Inflammatory macrophage treated with lipopolysaccharide for 1 hour (primary cell): Measurements from ENCODE around the gene AGAP1.

Experiments
- DNase-seq, 2 donors: peaks; one replicate each; pipeline ENCODE4 v3.0.0-alpha.2; 2020 to 2022

The AGAP1 gene

GRCh38 chr2:235858881-235859280 is 365.0 kb downstream of the AGAP1 start:
- DNase-seq, result no peak

- DNase-seq, result no peak
These were observed 365.8 kb downstream of the AGAP1 start for GRCh38 chr2:235859651-235860050.

- DNase-seq, result no peak
These were observed 366.3 kb downstream of the AGAP1 start for GRCh38 chr2:235860111-235860510.

GRCh38 chr2:235860871-235861270 is 367.0 kb downstream of the AGAP1 start:
- DNase-seq, result no peak

- DNase-seq, result no peak
These were observed 367.5 kb downstream of the AGAP1 start for GRCh38 chr2:235861383-235861782.

GRCh38 chr2:235863414-235863813 is 369.6 kb downstream of the AGAP1 start:
- DNase-seq, result no peak

GRCh38 chr2:235864302-235864701 is 370.5 kb downstream of the AGAP1 start:
- DNase-seq, result no peak

GRCh38 chr2:235864733-235865515 is 371.1 kb downstream of the AGAP1 start:
- DNase-seq, result no peak

- DNase-seq, result no peak
These were observed 372.5 kb downstream of the AGAP1 start for GRCh38 chr2:235866373-235866772.

- DNase-seq, result no peak
These were observed 374.4 kb downstream of the AGAP1 start for GRCh38 chr2:235868224-235868623.

GRCh38 chr2:235868645-235869044 is 374.8 kb downstream of the AGAP1 start:
- no peak for DNase-seq

- DNase-seq, result no peak
These were observed 376.7 kb downstream of the AGAP1 start for GRCh38 chr2:235870515-235870914.

GRCh38 chr2:235876099-235876679 is 382.3 kb downstream of the AGAP1 start:
- no peak for DNase-seq

GRCh38 chr2:235877275-235877802 is 383.5 kb downstream of the AGAP1 start:
- no peak for DNase-seq

- no peak for DNase-seq
These were observed 385.3 kb downstream of the AGAP1 start for GRCh38 chr2:235879116-235879515.

- DNase-seq, result no peak
These were observed 389.8 kb downstream of the AGAP1 start for GRCh38 chr2:235883675-235884074.

GRCh38 chr2:235889302-235889630 is 395.4 kb downstream of the AGAP1 start:
- no peak for DNase-seq

GRCh38 chr2:235893129-235893698 is 399.4 kb downstream of the AGAP1 start:
- DNase-seq, result no peak

- DNase-seq, result no peak
These were observed 401.0 kb downstream of the AGAP1 start for GRCh38 chr2:235894839-235895238.

- no peak for DNase-seq
These were observed 402.2 kb downstream of the AGAP1 start for GRCh38 chr2:235896061-235896460.

- no peak for DNase-seq
These were observed 404.1 kb downstream of the AGAP1 start for GRCh38 chr2:235897992-235898391.

GRCh38 chr2:235898766-235899165 is 404.9 kb downstream of the AGAP1 start:
- DNase-seq, result no peak

GRCh38 chr2:235900631-235901030 is 406.8 kb downstream of the AGAP1 start:
- DNase-seq, result no peak

- DNase-seq, result no peak
These were observed 407.4 kb downstream of the AGAP1 start for GRCh38 chr2:235901243-235901642.
